Loucy (cell line): ENCODE measurements around the gene BRSK2.

Source experiments
- H2AFZ ChIP-seq: fragments of 200-600 bp; sonication (generic); 2 replicates; pipeline ENCODE4 v1.6.0; 2016; ENCODE audit warnings: antibody characterized with exemption, mild to moderate bottlenecking, low read length, moderate library complexity
- H3F3A ChIP-seq: fragments of 200-600 bp; 2 replicates; pipeline ENCODE4 v1.6.0; 2016; ENCODE audit warnings: antibody characterized with exemption, low read depth, mild to moderate bottlenecking
- H3K27me3 ChIP-seq: fragments of 200-600 bp; sonication (generic); 2 replicates; pipeline ENCODE4 v1.6.1; 2014; ENCODE audit warnings: low read length, mild to moderate bottlenecking; ENCODE audit not compliant: insufficient read depth, poor library complexity, severe bottlenecking
- H3K36me3 ChIP-seq: fragments of 200-600 bp; sonication (generic); 2 replicates; pipeline ENCODE4 v1.6.1; 2016; ENCODE audit warnings: low read length; ENCODE audit not compliant: insufficient read depth
- H3K4me1 ChIP-seq: fragments of 200-600 bp; sonication (generic); 2 replicates; pipeline ENCODE4 v1.5.1; 2014; ENCODE audit warnings: low read length, mild to moderate bottlenecking; ENCODE audit not compliant: insufficient read depth, poor library complexity, severe bottlenecking
- H3K4me2 ChIP-seq: fragments of 200-600 bp; sonication (generic); 2 replicates; pipeline ENCODE4 v1.6.0; 2014; ENCODE audit warnings: antibody characterized with exemption, low read length, low read depth, mild to moderate bottlenecking; ENCODE audit not compliant: poor library complexity, severe bottlenecking
- H3K4me3 ChIP-seq: fragments of 200-600 bp; sonication (generic); 2 replicates; pipeline ENCODE4 v1.5.1; 2014; ENCODE audit warnings: low read length, mild to moderate bottlenecking, mixed read lengths; ENCODE audit not compliant: poor library complexity, severe bottlenecking
- H3K79me2 ChIP-seq: fragments of 200-600 bp; sonication (generic); 2 replicates; pipeline ENCODE4 v1.6.1; 2014; ENCODE audit warnings: low read length; ENCODE audit not compliant: insufficient read depth
- H3K9ac ChIP-seq: fragments of 200-600 bp; sonication (generic); 2 replicates; pipeline ENCODE4 v1.6.0; 2014; ENCODE audit warnings: mild to moderate bottlenecking, low read depth, low read length, moderate library complexity; ENCODE audit not compliant: poor library complexity, severe bottlenecking
- H3K9me2 ChIP-seq: fragments of 200-600 bp; sonication (generic); replicated peaks from 2 replicates; pipeline ENCODE4 v1.6.1; 2016; ENCODE audit warnings: low read depth, low read length, mixed read lengths
- H3K9me3 ChIP-seq: fragments of 200-600 bp; sonication (generic); 2 replicates; pipeline ENCODE4 v1.6.1; 2014; ENCODE audit warnings: mild to moderate bottlenecking, antibody characterized with exemption, low read length, low read depth; ENCODE audit not compliant: insufficient read depth
- H4K20me1 ChIP-seq: fragments of 200-600 bp; sonication (generic); 2 replicates; pipeline ENCODE4 v1.6.0; 2014; ENCODE audit warnings: antibody characterized with exemption, low read length, mild to moderate bottlenecking; ENCODE audit not compliant: insufficient read depth, poor library complexity, severe bottlenecking
- CTCF ChIP-seq: fragments of 200-600 bp; sonication (generic); conservative IDR thresholded peaks from 2 replicates; pipeline ENCODE4 v1.5.1; 2014; ENCODE audit warnings: mild to moderate bottlenecking, antibody characterized with exemption, low read length
- EZH2phosphoT487 ChIP-seq: fragments of 200-600 bp; IDR thresholded peaks from 2 replicates; pipeline ENCODE4 v1.6.1; 2018; ENCODE audit warnings: antibody characterized with exemption, mild to moderate bottlenecking, moderate library complexity, borderline replicate concordance

BRSK2 gene

GRCh38 chr11:1443737-1444136 lies 54.0 kb downstream of the BRSK2 start:
- Histone ChIP-seq H3K4me1 (no peaks in the 10 kb centered on the region), H3K27me3 (no peaks in the 10 kb centered on the region), H3K4me3 (no peak overlapping the region), H3K79me2 (no peaks in the 10 kb centered on the region), H3F3A (no peaks in the 10 kb centered on the region), H2AFZ (no peak overlapping the region), H3K36me3 (no peaks in the 10 kb centered on the region), H3K9me2 (no peaks in the 10 kb centered on the region), H3K9me3 (no peaks in the 10 kb centered on the region; the same call in 1 of the 2 replicates), H3K9ac (no peak overlapping the region), H4K20me1 (no peaks in the 10 kb centered on the region), H3K4me2 (no peak overlapping the region)
- TF ChIP-seq CTCF = no peak
- no peak for TF ChIP-seq EZH2phosphoT487

- H3K79me2 ChIP-seq = no peaks in the 10 kb centered on the region
- no peaks in the 10 kb centered on the region; the same call in 1 of the 2 replicates for H3K9me3 ChIP-seq
- H3K4me2 ChIP-seq = no peak overlapping the region
- no peak overlapping the region for H2AFZ ChIP-seq
- H3K27me3 ChIP-seq = no peaks in the 10 kb centered on the region
- H3K4me3 ChIP-seq = no peak overlapping the region
- no peaks in the 10 kb centered on the region for H4K20me1 ChIP-seq
- H3K9ac ChIP-seq = no peak overlapping the region
- no peaks in the 10 kb centered on the region for H3F3A ChIP-seq
- no peaks in the 10 kb centered on the region for H3K9me2 ChIP-seq
- H3K36me3 ChIP-seq = no peaks in the 10 kb centered on the region
- no peaks in the 10 kb centered on the region for H3K4me1 ChIP-seq
- TF ChIP-seq EZH2phosphoT487 (no peak), CTCF (no peak)
Observed at GRCh38 chr11:1444321-1444720, 54.6 kb downstream of the BRSK2 start.

GRCh38 chr11:1444823-1445422 lies 55.2 kb downstream of the BRSK2 start:
- H3K4me1 ChIP-seq = no peaks in the 10 kb centered on the region
- H3K4me3 ChIP-seq = no peak overlapping the region
- no peaks in the 10 kb centered on the region for H4K20me1 ChIP-seq
- H3F3A ChIP-seq = no peaks in the 10 kb centered on the region
- H3K4me2 ChIP-seq = no peak overlapping the region
- H3K9me2 ChIP-seq = no peaks in the 10 kb centered on the region
- no peaks in the 10 kb centered on the region for H3K36me3 ChIP-seq
- no peak overlapping the region for H2AFZ ChIP-seq
- H3K79me2 ChIP-seq = no peaks in the 10 kb centered on the region
- TF ChIP-seq EZH2phosphoT487 = no peak
- no peak overlapping the region for H3K9ac ChIP-seq
- no peaks in the 10 kb centered on the region; the same call in 1 of the 2 replicates for H3K9me3 ChIP-seq
- H3K27me3 ChIP-seq = no peaks in the 10 kb centered on the region
